ENCODE results near the gene SLC38A11. TPM values are rescaled to one million over a fixed set of nuclear protein-coding genes. Genes with fewer than 3 reads are reported as not detected.

SLC38A11 gene
- total and polyA plus RNA-seq, 2 of the 13 experiments (the other 11 are each of a cell fraction or from before 2014, with no cell fraction given): 14.0 to 14.3 TPM

- TSS peak; percentile 44 for BruUV-seq (replicated peaks)
- 0 out of 2 replicates have a peak overlapping the region, but pooled peaks have one; percentile 4 for H3K9ac ChIP-seq (ENCODE audit: insufficient read depth, low read depth, low read length)
- CTCF ChIA-PET (ENCODE audit: low intra/inter-chr PET ratio, low total read pairs): no interaction called here
- FAIRE-seq (no peak), ATAC-seq (peak; percentile 37; the same call in 1 of the 3 replicates), DNase-seq (ENCODE audit: low spot score) (peak; percentile 23)
- no peaks in the 10 kb centered on the region for H3K9me3 ChIP-seq (ENCODE audit: low read length)
- H3K4me2 ChIP-seq (ENCODE audit: low read depth, low read length): no peak overlapping the region; the same call in 1 of the 2 replicates
- no peaks in the 10 kb centered on the region for H3K79me2 ChIP-seq (ENCODE audit: insufficient read depth, low read length)
- H2AFZ ChIP-seq (ENCODE audit: low read length): peak overlapping the region; percentile 73
- in situ Hi-C loops (cut with HindIII; ENCODE audit: extremely low pct_ligation_motif_present, low pct_unique_long_range_greater_than_20kb) (no loop called here), intact Hi-C loops (cut with micrococcal nuclease; ENCODE audit: unreplicated experiment) (loop anchor here (1.0 to 5.0 kb wide), 2 partner anchors 13 to 55 kb away; partner anchors contain the start of gene COBLL1)
- no peak overlapping the region for H3K4me3 ChIP-seq (replicated peaks in 1 of 3; ENCODE audit: insufficient read depth in 1 of 3, low read depth in 2 of 3, low read length in 3 of 3)
- no peaks in the 10 kb centered on the region for H3K27me3 ChIP-seq (ENCODE audit: control insufficient read depth in 1 of 2, insufficient read depth in 2 of 2, low read length in 2 of 2)
- no peaks in the 10 kb centered on the region for H3K36me3 ChIP-seq (replicated peaks in 1 of 2; ENCODE audit: control insufficient read depth in 1 of 2, insufficient read depth in 2 of 2, low read length in 2 of 2)
- POLR2A ChIA-PET: interaction anchor here (0.6 to 2.1 kb wide), 7 partner anchors 9 to 56 kb away, joined by 3 to 14 read pairs (median 5); partner anchors contain the start of gene COBLL1
- peaks cover 34% of the 10 kb centered on the region for H3K4me1 ChIP-seq (ENCODE audit: insufficient read depth, low read length)
- 65% methylated on average over 3 of the region's 3 CpGs for whole genome bisulfite sequencing (ENCODE audit: low lambda C conversion rate)
- H4K20me1 ChIP-seq (ENCODE audit: insufficient read depth, low read length): no peaks in the 10 kb centered on the region
- peak overlapping the region; percentile 44 for H3K27ac ChIP-seq (ENCODE audit: extremely low read length, insufficient read depth, low read length)
- TF ChIP-seq SOX5 (CRISPR knock-in tag; IDR thresholded peaks at IDR 0.05; ENCODE audit: borderline replicate concordance) (no peak), FOXJ3 (CRISPR knock-in tag; IDR thresholded peaks at IDR 0.05; ENCODE audit: borderline replicate concordance) (no peak), ZBTB3 (CRISPR knock-in tag; IDR thresholded peaks at IDR 0.05; ENCODE audit: borderline replicate concordance, low read depth) (0 out of 2 replicates have a peak, but pooled peaks have one; percentile 53), CREB1 (IDR thresholded peaks at IDR 0.05) (no peak), CREB1 (CRISPR knock-in tag; IDR thresholded peaks at IDR 0.05) (peak; percentile 35; the same call in 1 of the 2 replicates), GTF3A (CRISPR knock-in tag; conservative IDR thresholded peaks at IDR 0.05) (0 out of 2 replicates have a peak, but pooled peaks have one; percentile 37), ZNF816 (CRISPR knock-in tag; IDR thresholded peaks at IDR 0.05; ENCODE audit: borderline replicate concordance) (0 out of 2 replicates have a peak, but pooled peaks have one; percentile 3), TOPORS (CRISPR knock-in tag; IDR thresholded peaks at IDR 0.05) (no peak), ZMYM4 (CRISPR knock-in tag; IDR thresholded peaks at IDR 0.05) (no peak), HNF4G (IDR thresholded peaks at IDR 0.05; ENCODE audit: borderline replicate concordance, low read depth, low read length) (0 out of 2 replicates have a peak, but pooled peaks have one; percentile 18), HNF4G (CRISPR knock-in tag; IDR thresholded peaks at IDR 0.05; ENCODE audit: borderline replicate concordance, low read depth) (no peak), ZSCAN29 (CRISPR knock-in tag; conservative IDR thresholded peaks at IDR 0.05) (0 out of 2 replicates have a peak, but pooled peaks have one; percentile 46), HNF4A (CRISPR knock-in tag; IDR thresholded peaks at IDR 0.05) (peak; percentile 36; the same call in 1 of the 2 replicates), ARID5B (CRISPR knock-in tag; IDR thresholded peaks at IDR 0.05) (0 out of 2 replicates have a peak, but pooled peaks have one; percentile 17), ZNF589 (CRISPR knock-in tag; conservative IDR thresholded peaks at IDR 0.05) (no peak)
Measured at GRCh38 chr2:164897469-164898260, 57.7 kb downstream of the SLC38A11 start.

All from HepG2 (cell line).